H1 (cell line): ENCODE measurements around the gene BBX. TPM values are rescaled to one million over a fixed set of nuclear protein-coding genes. Genes with fewer than 3 reads are reported as not detected.

ENCODE experiments used
- CTCF ChIA-PET: fragments of 300-600 bp; sonication (Branson Sonifier 250); formaldehyde crosslinking; loops from one replicate; lab custom pipeline; 2021; ENCODE audit not compliant: partially characterized antibody; lab: Charles Lee
- POLR2A ChIA-PET: fragments of 300-600 bp; sonication (Branson Sonifier 250); formaldehyde crosslinking; loops from one replicate; lab custom pipeline; 2021; ENCODE audit warnings: inconsistent platforms; ENCODE audit not compliant: partially characterized antibody; lab: Charles Lee
- DNase-seq, 2 experiments: peaks; one replicate each; pipeline versions ENCODE4 v3.0.0 to v3.0.0-alpha.2; 2010 to 2022; ENCODE audit warnings: low spot score in 2 of 2, low read depth in 1 of 2, mixed read lengths in 1 of 2
- FAIRE-seq: peaks from 2 replicates; lab custom pipeline; 2011; peaks lifted over from hg19 to GRCh38; lab: Jason Lieb, UNC
- H2AFZ ChIP-seq: 2 replicates; pipeline ENCODE4 v1.8.1; 2012; ENCODE audit warnings: low read length, inconsistent platforms
- H2AK5ac ChIP-seq: 2 replicates; pipeline ENCODE4 v1.6.1; 2013; ENCODE audit warnings: low read depth, low read length
- H2BK120ac ChIP-seq: replicated peaks from 2 replicates; pipeline ENCODE3; 2013; ENCODE audit warnings: low read depth, low read length, inconsistent platforms
- H2BK12ac ChIP-seq: 2 replicates; pipeline ENCODE4 v1.6.1; 2013; ENCODE audit warnings: low read depth, low read length
- H2BK15ac ChIP-seq: 2 replicates; pipeline ENCODE4 v1.6.1; 2013; ENCODE audit warnings: low read length
- H2BK20ac ChIP-seq: 2 replicates; pipeline ENCODE4 v1.6.1; 2013; ENCODE audit warnings: low read length
- H2BK5ac ChIP-seq: 2 replicates; pipeline ENCODE4 v1.6.1; 2013; ENCODE audit warnings: low read depth, low read length
- H3K14ac ChIP-seq: 2 replicates; pipeline ENCODE4 v1.6.1; 2013; ENCODE audit warnings: inconsistent platforms; ENCODE audit not compliant: insufficient read length
- H3K18ac ChIP-seq: 2 replicates; pipeline ENCODE4 v1.6.1; 2013; ENCODE audit warnings: low read length; ENCODE audit errors: extremely low read depth
- H3K23ac ChIP-seq: 2 replicates; pipeline ENCODE4 v1.6.1; 2013; ENCODE audit warnings: inconsistent platforms; ENCODE audit not compliant: insufficient read length
- H3K23me2 ChIP-seq: 2 replicates; pipeline ENCODE4 v1.6.1; 2013; ENCODE audit warnings: low read depth, low read length
- H3K27ac ChIP-seq: 2 replicates; pipeline ENCODE4 v1.6.1; 2011; ENCODE audit warnings: low read depth, low read length, inconsistent platforms
- H3K27me3 ChIP-seq, 4 experiments: replicated peaks in 1 of 4; 1 replicate in 1 of 4; 2 replicates in 3 of 4; pipeline versions ENCODE4 v1.6.1 to v1.8.1; 2011 to 2013; ENCODE audit warnings: low read length in 3 of 4, mild to moderate bottlenecking in 3 of 4, inconsistent platforms in 2 of 4, mixed read lengths in 2 of 4, moderate library complexity in 1 of 4; ENCODE audit not compliant: control insufficient read depth in 3 of 4, insufficient read depth in 3 of 4; ENCODE audit errors: extremely low read depth in 1 of 4
- H3K36me3 ChIP-seq, 4 experiments: 2 replicates each; pipeline versions ENCODE4 v1.6.1 to v1.8.1; 2011 to 2013; ENCODE audit warnings: mild to moderate bottlenecking in 4 of 4, low read length in 3 of 4, moderate library complexity in 2 of 4, control low read depth in 1 of 4, inconsistent platforms in 1 of 4; ENCODE audit not compliant: insufficient read depth in 4 of 4, control insufficient read depth in 2 of 4
- H3K4ac ChIP-seq: replicated peaks from 2 replicates; pipeline ENCODE3; 2013; ENCODE audit warnings: low read length, low read depth, mixed read lengths, inconsistent platforms; ENCODE audit not compliant: insufficient read length
- H3K4me1 ChIP-seq, 4 experiments: replicated peaks in 1 of 4; 1 replicate in 1 of 4; 2 replicates in 3 of 4; pipeline versions ENCODE4 v1.6.1 to v1.8.1; 2011 to 2013; ENCODE audit warnings: low read length in 3 of 4, inconsistent platforms in 2 of 4, mixed read lengths in 1 of 4; ENCODE audit not compliant: insufficient read depth in 4 of 4, control insufficient read depth in 3 of 4
- H3K4me2 ChIP-seq, 2 experiments: 2 replicates each; pipeline versions ENCODE4 v1.6.1 to v1.8.1; 2011 to 2013; ENCODE audit warnings: low read depth in 2 of 2, low read length in 2 of 2, control low read depth in 1 of 2, inconsistent platforms in 1 of 2, mild to moderate bottlenecking in 1 of 2; ENCODE audit not compliant: insufficient read depth in 1 of 2
- H3K4me3 ChIP-seq, 4 experiments: fragments of 200-600, 300-600 bp in 1 of 4; sonication (generic), shearing (Covaris generic), sonication (Bioruptor Twin) in 1 of 4; 2 replicates each; pipeline versions ENCODE4 v1.5.1 to v1.8.1; 2011 to 2016; ENCODE audit warnings: low read length in 4 of 4, low read depth in 3 of 4, control low read depth in 2 of 4, inconsistent platforms in 2 of 4, mild to moderate bottlenecking in 2 of 4, mixed read lengths in 1 of 4, moderate library complexity in 1 of 4; ENCODE audit not compliant: insufficient read depth in 2 of 4; ENCODE audit errors: extremely low read depth in 1 of 4
- H3K56ac ChIP-seq: replicated peaks from 2 replicates; pipeline ENCODE3; 2013; ENCODE audit warnings: low read depth, mild to moderate bottlenecking, mixed read lengths, low read length, inconsistent platforms; ENCODE audit not compliant: insufficient read length
- H3K79me1 ChIP-seq: 2 replicates; pipeline ENCODE4 v1.6.1; 2013; ENCODE audit warnings: low read depth, low read length, control low read depth
- H3K79me2 ChIP-seq, 2 experiments: 2 replicates each; pipeline versions ENCODE4 v1.6.1 to v1.8.1; 2012 to 2013; ENCODE audit warnings: low read length in 2 of 2, mild to moderate bottlenecking in 2 of 2, inconsistent platforms in 1 of 2; ENCODE audit not compliant: insufficient read depth in 2 of 2, control insufficient read depth in 1 of 2
- H3K9ac ChIP-seq, 4 experiments: replicated peaks in 1 of 4; 1 replicate in 1 of 4; 2 replicates in 3 of 4; pipeline versions ENCODE4 v1.6.1 to v1.8.1; 2011 to 2013; ENCODE audit warnings: low read depth in 3 of 4, low read length in 3 of 4, control low read depth in 2 of 4, mild to moderate bottlenecking in 2 of 4, moderate library complexity in 2 of 4, inconsistent platforms in 1 of 4; ENCODE audit errors: extremely low read depth in 1 of 4
- H3K9me3 ChIP-seq, 2 experiments: 2 replicates each; pipeline versions ENCODE4 v1.6.1 to v1.8.1; 2012 to 2013; ENCODE audit warnings: mild to moderate bottlenecking in 2 of 2, moderate library complexity in 2 of 2, control low read depth in 1 of 2, inconsistent platforms in 1 of 2, low read depth in 1 of 2, low read length in 1 of 2, mixed read lengths in 1 of 2; ENCODE audit not compliant: insufficient read depth in 2 of 2
- H4K20me1 ChIP-seq, 2 experiments: replicated peaks in 1 of 2; 2 replicates each; pipeline versions ENCODE3 to v1.8.1; 2011 to 2013; ENCODE audit warnings: inconsistent platforms in 2 of 2, low read length in 2 of 2, mild to moderate bottlenecking in 1 of 2; ENCODE audit not compliant: insufficient read depth in 2 of 2, control insufficient read depth in 1 of 2
- H4K5ac ChIP-seq: 2 replicates; pipeline ENCODE4 v1.6.1; 2013; ENCODE audit warnings: low read length, low read depth, mixed read lengths, inconsistent platforms; ENCODE audit not compliant: insufficient read length
- H4K8ac ChIP-seq: 2 replicates; pipeline ENCODE4 v1.8.0; 2013; ENCODE audit warnings: mild to moderate bottlenecking, moderate library complexity, low read length, inconsistent platforms; ENCODE audit not compliant: insufficient read depth; ENCODE audit errors: extremely low read depth
- H4K91ac ChIP-seq: replicated peaks from 2 replicates; pipeline ENCODE3; 2013; ENCODE audit warnings: low read length, mixed read lengths, inconsistent platforms; ENCODE audit not compliant: insufficient read length
- EGR1 ChIP-seq: IDR thresholded peaks from 2 replicates; pipeline ENCODE4 v1.6.1; 2011; ENCODE audit warnings: low read depth, low read length, borderline replicate concordance
- EP300 ChIP-seq, 2 experiments: IDR thresholded peaks; 1 replicate in 1 of 2; 2 replicates in 1 of 2; pipeline ENCODE4 v1.6.1; 2011 to 2012; ENCODE audit warnings: low read depth in 2 of 2, low read length in 2 of 2, mild to moderate bottlenecking in 2 of 2, borderline replicate concordance in 1 of 2, inconsistent platforms in 1 of 2, moderate library complexity in 1 of 2
- GABPA ChIP-seq: IDR thresholded peaks from 2 replicates; pipeline ENCODE4 v1.6.1; 2011; ENCODE audit warnings: mild to moderate bottlenecking, low read length, moderate library complexity, borderline replicate concordance; ENCODE audit not compliant: insufficient read depth
- HDAC2 ChIP-seq, 2 experiments: fragments of 300-600 bp in 1 of 2; sonication (generic) in 1 of 2; IDR thresholded peaks; 2 replicates each; pipeline ENCODE4 v1.6.1; 2011 to 2012; ENCODE audit warnings: low read depth in 2 of 2, low read length in 2 of 2, mild to moderate bottlenecking in 2 of 2, moderate library complexity in 2 of 2, borderline replicate concordance in 1 of 2, inconsistent platforms in 1 of 2
- HDAC6 ChIP-seq: IDR thresholded peaks from one replicate; pipeline ENCODE4 v1.7.1; 2012; ENCODE audit warnings: low read depth, mild to moderate bottlenecking, inconsistent platforms, low read length, moderate library complexity
- JUND ChIP-seq: IDR thresholded peaks from 2 replicates; pipeline ENCODE4 v1.6.1; 2011; ENCODE audit warnings: mild to moderate bottlenecking, improper control_type of control experiment, low read length
- KDM4A ChIP-seq: IDR thresholded peaks from one replicate; pipeline ENCODE4 v1.7.1; 2012; ENCODE audit warnings: low read depth, mild to moderate bottlenecking, moderate library complexity, low read length, inconsistent platforms; ENCODE audit not compliant: severe bottlenecking
- PHF8 ChIP-seq: fragments of 200-600 bp; sonication (generic); conservative IDR thresholded peaks from 2 replicates; pipeline ENCODE4 v1.7.1; 2012; ENCODE audit warnings: low read depth, mild to moderate bottlenecking, inconsistent platforms, low read length, moderate library complexity
- POLR2A ChIP-seq, 2 experiments: IDR thresholded peaks; 1 replicate in 1 of 2; 2 replicates in 1 of 2; pipeline ENCODE4 v1.6.1; 2011; ENCODE audit warnings: low read depth in 2 of 2, low read length in 2 of 2, mild to moderate bottlenecking in 2 of 2; ENCODE audit errors: control extremely low read depth in 1 of 2
- RBBP5 ChIP-seq: IDR thresholded peaks from 2 replicates; pipeline ENCODE4 v1.7.1; 2012; ENCODE audit warnings: low read depth, mild to moderate bottlenecking, inconsistent platforms, low read length, moderate library complexity, borderline replicate concordance
- SUZ12 ChIP-seq: fragments of 200-600 bp; sonication (generic); IDR thresholded peaks from 2 replicates; pipeline ENCODE4 v1.6.1; 2012; ENCODE audit warnings: mild to moderate bottlenecking, inconsistent platforms, low read length, moderate library complexity, mixed read lengths
- WGBS, 2 experiments: shearing (Covaris generic) in 1 of 2; methylation state at CpG; one replicate each; pipeline versions ENCODE4 v1.1.6 to v1.1.7; 2013 to 2015; ENCODE audit warnings: low lambda C conversion rate in 2 of 2, mixed read lengths in 2 of 2, inconsistent platforms in 1 of 2, low coverage in 1 of 2, missing lambda C conversion rate in 1 of 2; ENCODE audit not compliant: insufficient replicate concordance in 2 of 2, insufficient coverage in 1 of 2, insufficient read length in 1 of 2; ENCODE audit errors: extremely low coverage in 1 of 2, missing lambda C conversion rate in 1 of 2; 5-methylcytosine and 5-hydroxymethylcytosine counted together
- polyA plus RNA-seq, 7 experiments: library from polyadenylated mRNA; depleted of rRNA in 3 of 7; stranded (reverse) in 5 of 7; unstranded in 2 of 7; fragments of >200 nt in 5 of 7; fragments of 200-250 nt in 2 of 7; gene quantifications; 1 replicate in 5 of 7; 2 replicates in 1 of 7; 4 replicates in 1 of 7; pipeline versions ENCODE4 v1.2.1 to v1.2.3, GENCODE V29; 2011 to 2013; ENCODE audit warnings: missing spikeins in 2 of 7, mixed read lengths in 2 of 7
- total RNA-seq: library from RNA; stranded (reverse); fragmentation: NEBNext Ultra II Directional; extraction: Animal tissue kit (Norgen Biotek cat#: 25700); gene quantifications from 2 replicates; pipeline ENCODE4 v1.2.1, GENCODE V29; 2021
- TF ChIP-seq, protein P1 (sequence below): IDR thresholded peaks from 2 replicates; pipeline ENCODE4 v1.6.1; 2012; ENCODE audit warnings: low read length, inconsistent platforms

Gene BBX
- total and polyA plus RNA-seq, 2 of the 8 experiments (the other 6 are each of a cell fraction or from before 2014, with no cell fraction given), result 11.0 to 42.5 TPM

DNA sequence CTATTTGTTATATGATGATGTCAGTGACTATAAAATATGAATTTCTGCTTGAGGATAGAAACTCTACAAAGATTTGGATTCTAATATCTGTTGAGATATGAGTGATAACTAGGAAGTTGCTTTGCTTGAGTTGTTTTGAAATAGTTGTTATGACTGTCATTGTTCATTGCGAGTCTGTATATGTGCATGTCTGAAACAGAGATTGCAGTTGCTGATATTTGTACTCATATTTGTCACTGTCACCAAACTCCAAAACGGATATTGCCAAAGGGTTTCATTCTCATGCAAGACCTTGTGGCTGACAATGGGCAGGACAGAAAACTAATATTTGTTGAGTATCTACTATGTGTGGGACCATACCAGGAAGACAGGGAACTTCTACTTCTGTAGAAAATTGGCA is 327.9 kb downstream of the BBX start:
- Histone ChIP-seq H3K4me2 (no peak overlapping the region), H2BK12ac (no peak overlapping the region), H3K9me3 (no peaks in the 10 kb centered on the region), H3K23ac (no peak overlapping the region), H3K27me3 (no peaks in the 10 kb centered on the region), H3K14ac (no peak overlapping the region), H4K20me1 (no peaks in the 10 kb centered on the region), H3K79me1 (no peaks in the 10 kb centered on the region), H3K9ac (no peak overlapping the region), H4K8ac (no peak overlapping the region), H3K79me2 (no peaks in the 10 kb centered on the region), H2AFZ (no peak overlapping the region), H4K5ac (no peak overlapping the region), H2BK5ac (no peak overlapping the region), H3K56ac (no peak overlapping the region), H2BK120ac (no peak overlapping the region), H3K23me2 (no peaks in the 10 kb centered on the region), H3K18ac (no peak overlapping the region), H3K4me1 (peaks cover 0 to 2% (median 0%) of the 10 kb centered on the region in 4 experiments; a peak in 3 of 7 replicates), H3K36me3 (no peaks in the 10 kb centered on the region), H4K91ac (no peak overlapping the region), H2BK15ac (no peak overlapping the region), H3K4ac (no peak overlapping the region), H2AK5ac (no peak overlapping the region), H3K27ac (no peak overlapping the region), H3K4me3 (no peak overlapping the region), H2BK20ac (no peak overlapping the region)
- FAIRE-seq, result no peak
- ChIA-PET POLR2A (no interaction called here), CTCF (interaction anchor here (0.6 kb wide), 1 partner anchor 450 kb away, joined by 4 read pairs; no protein-coding TSS in a partner anchor)
- no peak for DNase-seq
- WGBS, 2 experiments, result 90% methylated on average over 2 of the region's 2 CpGs; no CpG with 5 or more reads in 1 of the 2 experiments
- TF ChIP-seq RBBP5 (no peak), SUZ12 (no peak), HDAC6 (no peak), KDM4A (no peak), EP300 (IDR thresholded peaks at IDR 0.05; ENCODE audit: borderline replicate concordance in 1 of 2, low read depth in 2 of 2, low read length in 2 of 2) (no peak), POLR2A (IDR thresholded peaks at IDR 0.05; ENCODE audit: control extremely low read depth in 1 of 2, low read depth in 2 of 2, low read length in 2 of 2) (no peak), EGR1 (no peak), PHF8 (no peak), HDAC2 (IDR thresholded peaks at IDR 0.05; ENCODE audit: borderline replicate concordance in 1 of 2, low read depth in 2 of 2, low read length in 2 of 2) (no peak), JUND (no peak), GABPA (no peak)
- TF ChIP-seq, protein P1, sequence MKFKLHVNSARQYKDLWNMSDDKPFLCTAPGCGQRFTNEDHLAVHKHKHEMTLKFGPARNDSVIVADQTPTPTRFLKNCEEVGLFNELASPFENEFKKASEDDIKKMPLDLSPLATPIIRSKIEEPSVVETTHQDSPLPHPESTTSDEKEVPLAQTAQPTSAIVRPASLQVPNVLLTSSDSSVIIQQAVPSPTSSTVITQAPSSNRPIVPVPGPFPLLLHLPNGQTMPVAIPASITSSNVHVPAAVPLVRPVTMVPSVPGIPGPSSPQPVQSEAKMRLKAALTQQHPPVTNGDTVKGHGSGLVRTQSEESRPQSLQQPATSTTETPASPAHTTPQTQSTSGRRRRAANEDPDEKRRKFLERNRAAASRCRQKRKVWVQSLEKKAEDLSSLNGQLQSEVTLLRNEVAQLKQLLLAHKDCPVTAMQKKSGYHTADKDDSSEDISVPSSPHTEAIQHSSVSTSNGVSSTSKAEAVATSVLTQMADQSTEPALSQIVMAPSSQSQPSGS, result no peak
